ENCODE results near the gene FAM3B. TPM values are rescaled to one million over a fixed set of nuclear protein-coding genes. Genes with fewer than 3 reads are reported as not detected.

Gene FAM3B
- total RNA-seq, 1 donor = not detected

GRCh38 chr21:41364308-41364707, 47.7 kb downstream of the FAM3B start:
- DNase-seq (ENCODE audit: low read depth) = no peak
- no peak for TF ChIP-seq CTCF (IDR thresholded peaks at IDR 0.05; ENCODE audit: insufficient read depth, low read depth, low read length)
- H3K4me3 ChIP-seq (ENCODE audit: low read depth, low read length) = no peak overlapping the region

GRCh38 chr21:41365377-41366107, 48.9 kb downstream of the FAM3B start:
- TF ChIP-seq CTCF (IDR thresholded peaks at IDR 0.05; ENCODE audit: insufficient read depth, low read depth, low read length) = no peak
- DNase-seq (ENCODE audit: low read depth) = no peak
- no peak overlapping the region for H3K4me3 ChIP-seq (ENCODE audit: low read depth, low read length)

DNA sequence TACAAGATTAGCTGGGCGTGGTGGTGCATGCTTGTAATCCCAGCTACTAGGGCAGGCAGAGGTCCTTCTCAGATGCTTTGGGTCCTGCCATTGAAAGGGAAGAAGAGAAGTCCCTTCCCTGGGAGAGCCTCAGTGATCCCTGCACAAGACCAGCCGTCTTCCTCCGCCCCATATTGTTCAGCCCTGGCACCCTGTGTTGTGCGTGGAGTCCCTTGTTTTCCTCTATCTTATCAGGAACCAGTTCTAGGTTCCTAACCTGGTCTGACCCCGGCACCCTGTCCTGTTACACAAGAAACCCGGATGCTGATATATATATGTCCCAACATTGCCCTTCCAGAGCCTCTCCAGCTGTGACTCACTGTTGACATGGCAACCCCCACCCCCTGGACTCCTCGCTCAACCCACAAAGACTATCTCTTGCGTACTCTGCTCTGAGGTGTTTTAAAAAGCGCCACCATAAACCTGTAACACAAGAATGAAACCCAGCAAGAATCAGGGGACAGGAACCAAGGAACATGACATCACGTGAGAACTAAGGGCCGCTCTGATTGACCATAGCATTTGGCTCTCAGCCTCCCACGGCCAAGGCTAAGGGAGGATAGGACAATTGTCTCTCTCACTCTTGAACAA, 50.0 kb downstream of the FAM3B start:
- no peak overlapping the region for H3K4me3 ChIP-seq (ENCODE audit: low read depth, low read length)
- TF ChIP-seq CTCF (IDR thresholded peaks at IDR 0.05; ENCODE audit: insufficient read depth, low read depth, low read length) = no peak
- DNase-seq (ENCODE audit: low read depth) = peak; percentile 91

DNA sequence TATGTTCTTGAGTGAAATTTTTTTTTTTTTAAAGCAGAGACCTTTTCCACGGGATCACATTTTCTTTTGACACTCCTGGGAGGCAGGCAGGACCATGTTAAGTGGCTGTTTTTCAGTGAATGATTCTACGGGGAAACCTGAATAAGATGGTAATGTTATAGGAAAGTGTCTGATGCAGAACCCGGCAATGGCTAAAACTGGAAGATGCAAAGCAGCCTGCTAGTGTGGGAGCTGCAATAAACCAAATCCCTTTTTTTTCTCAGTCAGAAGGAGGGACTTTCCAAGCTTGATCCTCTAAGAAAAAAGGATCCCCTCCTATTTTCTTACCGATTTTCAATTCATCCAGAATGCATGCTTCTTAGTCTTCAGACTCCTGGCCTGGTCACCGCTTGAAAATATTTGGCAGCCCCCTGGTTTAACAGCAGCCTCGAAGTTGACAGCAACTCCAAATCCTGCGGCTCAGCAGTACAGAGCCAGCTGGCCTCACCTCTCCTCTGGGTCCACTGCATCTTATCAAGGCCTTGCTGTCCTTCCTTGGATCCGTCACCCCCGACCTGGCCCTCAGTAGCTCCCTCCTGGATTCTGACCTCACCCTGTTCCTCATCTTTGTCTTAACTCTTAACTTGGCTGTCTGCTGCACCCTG, 50.8 kb downstream of the FAM3B start:
- DNase-seq (ENCODE audit: low read depth) = no peak
- TF ChIP-seq CTCF (IDR thresholded peaks at IDR 0.05; ENCODE audit: insufficient read depth, low read depth, low read length) = no peak
- no peak overlapping the region for H3K4me3 ChIP-seq (ENCODE audit: low read depth, low read length)

- DNase-seq (ENCODE audit: low read depth) = no peak
- H3K4me3 ChIP-seq (ENCODE audit: low read depth, low read length) = no peak overlapping the region
- TF ChIP-seq CTCF (IDR thresholded peaks at IDR 0.05; ENCODE audit: insufficient read depth, low read depth, low read length) = no peak
These were observed 51.5 kb downstream of the FAM3B start for GRCh38 chr21:41367945-41368734.

GRCh38 chr21:41368735-41369104, 52.1 kb downstream of the FAM3B start:
- no peak for DNase-seq (ENCODE audit: low read depth)
- no peak overlapping the region for H3K4me3 ChIP-seq (ENCODE audit: low read depth, low read length)
- no peak for TF ChIP-seq CTCF (IDR thresholded peaks at IDR 0.05; ENCODE audit: insufficient read depth, low read depth, low read length)

Measured in fibroblast of villous mesenchyme (primary cell).